Urothelium cell line (cell line): ENCODE results near the gene SERGEF.
A peak's percentile ranks its signal among the peaks of the same experiment; 100 is the strongest.

Source experiments
- DNase-seq: peaks from one replicate; pipeline ENCODE4 v3.0.0; 2011; ENCODE audit warnings: low spot score, mixed read lengths
- FAIRE-seq: peaks from 2 replicates; lab custom pipeline; 2011; peaks lifted over from hg19 to GRCh38; lab: Jason Lieb, UNC

The SERGEF gene

GRCh38 chr11:17793642-17794170 lies 219.1 kb downstream of the SERGEF start:
- FAIRE-seq (no peak), DNase-seq (no peak)

- DNase-seq = no peak
- no peak for FAIRE-seq
These were observed 220.7 kb downstream of the SERGEF start for GRCh38 chr11:17792161-17792560.

GRCh38 chr11:17791144-17791543 lies 221.7 kb downstream of the SERGEF start:
- DNase-seq (no peak), FAIRE-seq (no peak)

GRCh38 chr11:17790453-17790852 lies 222.4 kb downstream of the SERGEF start:
- DNase-seq (no peak), FAIRE-seq (no peak)

GRCh38 chr11:17788084-17788483 lies 224.8 kb downstream of the SERGEF start:
- FAIRE-seq (no peak), DNase-seq (no peak)

- peak; percentile 61 for DNase-seq
- FAIRE-seq = no peak
These were observed 225.9 kb downstream of the SERGEF start for GRCh38 chr11:17786824-17787525.

GRCh38 chr11:17783878-17784277 lies 229.0 kb downstream of the SERGEF start:
- FAIRE-seq (no peak), DNase-seq (no peak)

GRCh38 chr11:17782603-17783337 lies 230.1 kb downstream of the SERGEF start:
- no peak for DNase-seq
- no peak for FAIRE-seq

GRCh38 chr11:17782145-17782544 lies 230.7 kb downstream of the SERGEF start:
- no peak for FAIRE-seq
- no peak for DNase-seq

- DNase-seq = no peak
- FAIRE-seq = no peak
These were observed 231.2 kb downstream of the SERGEF start for GRCh38 chr11:17781626-17782025.

- FAIRE-seq (no peak), DNase-seq (no peak)
These were observed 231.6 kb downstream of the SERGEF start for GRCh38 chr11:17781221-17781620.

- DNase-seq = no peak
- no peak for FAIRE-seq
These were observed 232.2 kb downstream of the SERGEF start for GRCh38 chr11:17780668-17781067.

GRCh38 chr11:17779861-17780594 lies 232.8 kb downstream of the SERGEF start:
- DNase-seq (no peak), FAIRE-seq (no peak)

- DNase-seq = no peak
- FAIRE-seq = no peak
These were observed 233.6 kb downstream of the SERGEF start for GRCh38 chr11:17778956-17779860.

GRCh38 chr11:17778352-17778751 lies 234.5 kb downstream of the SERGEF start:
- DNase-seq (no peak), FAIRE-seq (no peak)

GRCh38 chr11:17777738-17778091 lies 235.1 kb downstream of the SERGEF start:
- DNase-seq = no peak
- no peak for FAIRE-seq

- FAIRE-seq (no peak), DNase-seq (no peak)
These were observed 235.6 kb downstream of the SERGEF start for GRCh38 chr11:17777086-17777737.

GRCh38 chr11:17776212-17776875 lies 236.5 kb downstream of the SERGEF start:
- DNase-seq (no peak), FAIRE-seq (no peak)

GRCh38 chr11:17775507-17776211 lies 237.2 kb downstream of the SERGEF start:
- FAIRE-seq = no peak

More at GRCh38 chr11:17775507-17776211, 237.2 kb downstream of the SERGEF start:
- DNase-seq = no peak
